K562 (cell line): ENCODE results near the gene FAM20C. TPM values are rescaled to one million over a fixed set of nuclear protein-coding genes. Genes with fewer than 3 reads are reported as not detected.

Source experiments
- AFF1 ChIP-seq, 2 experiments: fragments of 450-650 bp; IDR thresholded peaks; 2 replicates each; pipeline ENCODE4 v1.6.1; 2018; ENCODE audit warnings: mild to moderate bottlenecking in 2 of 2, low read depth in 1 of 2; ENCODE audit not compliant: partially characterized antibody in 2 of 2
- CREM ChIP-seq: IDR thresholded peaks from 2 replicates; pipeline ENCODE4 v1.6.1; 2014; ENCODE audit warnings: antibody characterized with exemption, low read depth
- FIP1L1 ChIP-seq: fragments of 200-400 bp; formaldehyde crosslinking; IDR thresholded peaks from 2 replicates; pipeline ENCODE4 v1.6.1; 2018; ENCODE audit warnings: mild to moderate bottlenecking, low read depth, low read length; ENCODE audit not compliant: poor library complexity, severe bottlenecking
- FOXK2 ChIP-seq, 2 experiments: fragments of 450-650 bp; IDR thresholded peaks in 1 of 2; conservative IDR thresholded peaks in 1 of 2; 2 replicates each; pipeline ENCODE4 v1.6.1; 2016; ENCODE audit warnings: low read depth in 2 of 2, mild to moderate bottlenecking in 1 of 2
- FOXP1 ChIP-seq: sonication (generic); formaldehyde crosslinking; IDR thresholded peaks from 2 replicates; pipeline ENCODE4 v1.8.0; 2022; ENCODE audit warnings: mild to moderate bottlenecking, missing genetic modification reagents
- GATAD2A ChIP-seq: fragments of 450-650 bp; IDR thresholded peaks from 2 replicates; pipeline ENCODE4 v1.6.1; 2017
- HNRNPH1 ChIP-seq: fragments of 200-400 bp; formaldehyde crosslinking; optimal IDR thresholded peaks from 2 replicates; pipeline ENCODE3; 2017; ENCODE audit warnings: low read depth, mild to moderate bottlenecking, low read length, moderate library complexity
- MEF2D ChIP-seq: conservative IDR thresholded peaks from 2 replicates; pipeline ENCODE4 v1.6.1; 2016; ENCODE audit warnings: low read depth, missing genetic modification characterization, missing compliant biosample characterization
- MYNN ChIP-seq, 2 experiments: sonication (generic); formaldehyde crosslinking in 1 of 2; IDR thresholded peaks; 2 replicates each; pipeline versions ENCODE4 v1.5.0 to v1.6.1; 2016 to 2020; ENCODE audit warnings: antibody characterized with exemption in 1 of 2, missing genetic modification reagents in 1 of 2
- PRMT5 ChIP-seq: sonication (generic); formaldehyde crosslinking; IDR thresholded peaks from 2 replicates; pipeline ENCODE4 v1.5.0; 2020; ENCODE audit warnings: missing genetic modification reagents
- RAD51 ChIP-seq: fragments of 450-650 bp; IDR thresholded peaks from 2 replicates; pipeline ENCODE4 v1.7.1; 2016; ENCODE audit warnings: low read depth, mild to moderate bottlenecking, borderline replicate concordance
- RB1 ChIP-seq: fragments of 450-650 bp; IDR thresholded peaks from 2 replicates; pipeline ENCODE4 v1.6.1; 2017; ENCODE audit warnings: low read depth, mild to moderate bottlenecking
- SIN3A ChIP-seq, 2 experiments: fragments of 150-350 bp in 1 of 2; IDR thresholded peaks; 2 replicates each; pipeline ENCODE4 v1.6.1; 2011 to 2016; ENCODE audit warnings: borderline replicate concordance in 2 of 2, low read depth in 2 of 2, low read length in 2 of 2, mild to moderate bottlenecking in 2 of 2, moderate library complexity in 2 of 2; ENCODE audit not compliant: control insufficient read depth in 1 of 2
- SMARCA4 ChIP-seq: fragments of 450-650 bp; IDR thresholded peaks from 2 replicates; pipeline ENCODE4 v1.6.1; 2016
- TEAD1 ChIP-seq, 2 experiments: fragments of 450-650 bp in 1 of 2; sonication (generic) in 1 of 2; formaldehyde crosslinking; IDR thresholded peaks; 2 replicates each; pipeline versions ENCODE4 v1.4.0 to v1.8.0; 2020 to 2022; ENCODE audit warnings: mild to moderate bottlenecking in 2 of 2, missing genetic modification reagents in 1 of 2
- USF1 ChIP-seq: sonication (generic); formaldehyde crosslinking; IDR thresholded peaks from 2 replicates; pipeline ENCODE4 v1.9.0; 2022; ENCODE audit warnings: mild to moderate bottlenecking, missing genetic modification reagents
- ZBTB7A ChIP-seq: IDR thresholded peaks from 2 replicates; pipeline ENCODE4 v1.6.1; 2011; ENCODE audit warnings: low read depth, mild to moderate bottlenecking, low read length, moderate library complexity, borderline replicate concordance; ENCODE audit not compliant: control insufficient read depth
- ZHX1 ChIP-seq: fragments of 150-350 bp; conservative IDR thresholded peaks from 2 replicates; pipeline ENCODE4 v1.6.1; 2014; ENCODE audit warnings: low read length
- ZNF324 ChIP-seq: fragments of 250-450 bp; sonication (Bioruptor Pico); IDR thresholded peaks from 2 replicates; pipeline ENCODE4 v1.4.0; 2020; ENCODE audit warnings: mild to moderate bottlenecking
- ZNF41 ChIP-seq: fragments of 250-450 bp; sonication (Bioruptor Pico); conservative IDR thresholded peaks from 2 replicates; pipeline ENCODE4 v1.4.0; 2020; ENCODE audit warnings: mild to moderate bottlenecking
- ZNF551 ChIP-seq: fragments of 250-450 bp; sonication (Bioruptor Pico); IDR thresholded peaks from 2 replicates; pipeline ENCODE4 v1.5.0; 2021; ENCODE audit warnings: mild to moderate bottlenecking, moderate library complexity
- polyA plus RNA-seq, 8 experiments: library from polyadenylated mRNA; depleted of rRNA in 4 of 8; stranded (reverse) in 5 of 8; unstranded in 3 of 8; fragments of >200 nt; fragmentation: Nextera tagmentation in 2 of 8; fragmentation: Illumina TruSeq in 1 of 8; extraction: Ambion mirVana in 2 of 8; extraction: Trizol in 1 of 8; gene quantifications; 2 replicates each; pipeline versions ENCODE4 v1.2.1 to v1.2.3, GENCODE V29; 2011 to 2014; ENCODE audit warnings: inconsistent platforms in 1 of 8, missing spikeins in 1 of 8
- total RNA-seq, 7 experiments: library from RNA; depleted of rRNA in 6 of 7; stranded (reverse); fragments of >200 nt in 6 of 7; fragmentation: Illumina TruSeq in 2 of 7; extraction: Trizol in 2 of 7; gene quantifications; 2 replicates each; pipeline versions ENCODE4 v1.2.1 to v1.2.3, GENCODE V29; 2011 to 2021; ENCODE audit warnings: low replicate concordance in 1 of 7

The FAM20C gene
- total and polyA plus RNA-seq, 9 of the 15 experiments (the other 6 are each of a cell fraction or from before 2014, with no cell fraction given) = 0.09 TPM; not detected in 8

- TF ChIP-seq ZNF551 = no peak
- TF ChIP-seq CREM = no peak
- no peak for TF ChIP-seq ZNF41 (CRISPR knock-in tag)
- no peak for TF ChIP-seq MEF2D (tag)
- TF ChIP-seq AFF1 (IDR thresholded peaks at IDR 0.05; ENCODE audit: low read depth in 1 of 2, partially characterized antibody in 2 of 2) = no peak
- peak; percentile 93 for TF ChIP-seq USF1 (CRISPR knock-in tag)
- no peak for TF ChIP-seq GATAD2A
- TF ChIP-seq TEAD1 (CRISPR knock-in tag; IDR thresholded peaks at IDR 0.05) = peak in 1 of 2 experiments; percentile 96; a peak in 2 of 4 replicates
- TF ChIP-seq ZNF324 (CRISPR knock-in tag) = no peak
- TF ChIP-seq MYNN (IDR thresholded peaks at IDR 0.05) = no peak
- TF ChIP-seq MYNN (CRISPR knock-in tag; IDR thresholded peaks at IDR 0.05) = no peak
- peak; percentile 61; the same call in 1 of the 2 replicates for TF ChIP-seq RAD51
- peak in 1 of 2 experiments; percentile 65; a peak in 1 of 4 replicates for TF ChIP-seq SIN3A (IDR thresholded peaks at IDR 0.05; ENCODE audit: borderline replicate concordance in 2 of 2, control insufficient read depth in 1 of 2, low read depth in 2 of 2, low read length in 2 of 2)
- peak; percentile 57; the same call in 1 of the 2 replicates for TF ChIP-seq FOXP1
- no peak for TF ChIP-seq FOXK2 (conservative IDR thresholded peaks at IDR 0.05 in 1 of 2, IDR thresholded peaks at IDR 0.05 in 1 of 2; ENCODE audit: low read depth in 2 of 2)
- TF ChIP-seq FIP1L1 = no peak
- TF ChIP-seq HNRNPH1 = no peak
- no peak for TF ChIP-seq ZBTB7A
- TF ChIP-seq SMARCA4 = no peak
- TF ChIP-seq PRMT5 (CRISPR knock-in tag) = no peak
- TF ChIP-seq ZHX1 = no peak
- no peak for TF ChIP-seq RB1
These were observed 27.9 kb downstream of the FAM20C start (continued) for GRCh38 chr7:220151-220841.
